ENCODE measurements around the gene ZNF532.
"Not testable (repeated sequence)": the region's sequence is repeated elsewhere in the genome, so short reads cannot be mapped to it uniquely, and the experiment has no call there.

ZNF532 gene

DNA sequence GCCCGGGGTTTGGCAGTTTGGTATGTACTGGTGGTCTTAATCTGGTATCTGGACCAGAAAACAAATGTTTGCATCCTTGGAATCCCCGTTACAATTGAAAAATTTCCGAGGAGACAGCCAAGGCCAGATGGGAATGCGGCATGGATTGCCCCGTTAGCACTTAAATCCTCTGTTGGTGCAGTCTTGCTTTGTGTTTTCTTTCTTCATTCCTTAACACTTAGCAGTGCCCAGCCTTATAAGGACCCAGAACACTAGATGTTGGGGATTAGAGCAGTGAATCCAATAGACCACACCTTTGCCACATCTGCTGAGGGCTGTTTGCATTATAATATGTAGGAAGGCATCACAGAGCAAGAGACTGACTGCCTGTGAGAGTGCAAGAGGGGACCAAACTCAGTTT lies 12.8 kb upstream of the ZNF532 start:
- no peak for DNase-seq

DNA sequence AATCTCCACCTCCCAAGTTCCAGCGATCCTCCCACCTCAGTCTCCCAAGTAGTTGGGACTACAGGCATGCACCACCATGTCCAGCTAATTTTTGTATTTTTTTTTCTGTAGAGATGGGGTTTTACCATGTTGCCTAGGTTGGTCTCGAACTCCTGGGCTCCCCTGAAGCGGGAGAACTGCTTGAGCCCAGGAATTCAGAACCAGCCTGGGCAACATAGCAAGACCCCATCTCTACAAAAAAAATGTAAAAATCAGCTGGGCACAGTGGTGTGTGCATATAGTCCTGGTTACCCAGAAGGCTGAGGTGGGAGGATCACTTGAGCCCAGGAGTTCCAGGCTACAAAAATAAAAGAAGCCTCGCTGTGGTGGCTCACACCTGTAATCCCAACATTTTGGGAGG lies 12.0 kb upstream of the ZNF532 start:
- DNase-seq, result no peak

DNA sequence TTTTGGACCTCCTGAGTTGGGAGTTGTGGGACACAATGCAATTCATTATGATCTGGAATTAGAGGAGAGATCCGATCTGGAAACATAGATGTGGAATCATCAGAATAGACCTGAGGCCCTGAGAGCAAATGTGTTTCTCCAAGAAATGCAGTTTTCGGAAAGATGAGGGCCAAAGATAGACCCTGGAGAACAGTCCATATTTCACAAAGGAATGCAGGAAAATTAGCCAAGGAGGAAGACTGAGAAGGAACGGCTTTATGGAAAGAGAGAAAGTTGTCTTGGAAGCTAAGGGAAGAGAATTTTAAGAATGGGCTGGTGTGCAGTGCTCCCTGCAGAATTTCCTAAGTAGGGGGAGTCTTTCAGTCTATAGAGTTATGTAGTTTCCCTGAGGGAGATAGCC lies 11.1 kb upstream of the ZNF532 start:
- no peak for DNase-seq

DNA sequence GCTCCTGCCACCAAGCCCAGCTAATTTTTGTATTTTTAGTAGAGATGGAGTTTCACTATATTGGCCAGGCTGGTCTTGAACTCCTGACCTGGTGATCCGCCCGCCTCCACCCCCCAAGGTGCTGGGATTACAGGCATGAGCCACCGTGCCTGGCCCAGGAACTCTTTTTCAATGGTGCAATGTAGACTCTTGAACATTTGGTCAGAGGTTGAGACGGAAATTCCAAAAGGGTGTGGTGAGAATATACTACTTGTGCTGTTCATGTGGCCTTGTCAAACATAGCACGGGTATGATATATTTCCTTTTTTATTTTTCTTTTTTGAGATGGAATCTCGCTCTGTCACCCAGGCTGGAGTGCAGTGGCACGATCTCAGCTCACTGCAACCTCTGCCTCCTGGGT lies 9.2 kb upstream of the ZNF532 start:
- not testable (repeated sequence) for DNase-seq

DNA sequence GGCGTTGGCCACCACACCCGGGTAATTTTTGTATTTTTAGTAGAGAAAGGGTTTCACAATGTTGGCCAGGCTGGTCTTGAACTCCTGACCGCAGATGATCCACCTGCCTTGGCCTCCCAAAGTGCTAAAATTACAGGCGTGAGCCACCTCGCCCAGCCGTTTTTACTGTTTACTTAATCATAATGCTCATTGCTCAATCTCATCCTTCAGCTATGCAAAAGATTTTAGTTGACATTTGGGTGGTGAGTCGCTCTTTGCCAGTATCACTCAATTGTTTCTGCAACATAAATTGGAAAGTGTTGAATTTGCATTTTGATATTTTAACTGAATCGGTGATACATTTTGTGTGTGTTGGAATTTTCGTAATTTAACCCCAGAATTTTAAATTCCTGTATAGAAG lies 7.8 kb upstream of the ZNF532 start:
- DNase-seq, result no peak

DNA sequence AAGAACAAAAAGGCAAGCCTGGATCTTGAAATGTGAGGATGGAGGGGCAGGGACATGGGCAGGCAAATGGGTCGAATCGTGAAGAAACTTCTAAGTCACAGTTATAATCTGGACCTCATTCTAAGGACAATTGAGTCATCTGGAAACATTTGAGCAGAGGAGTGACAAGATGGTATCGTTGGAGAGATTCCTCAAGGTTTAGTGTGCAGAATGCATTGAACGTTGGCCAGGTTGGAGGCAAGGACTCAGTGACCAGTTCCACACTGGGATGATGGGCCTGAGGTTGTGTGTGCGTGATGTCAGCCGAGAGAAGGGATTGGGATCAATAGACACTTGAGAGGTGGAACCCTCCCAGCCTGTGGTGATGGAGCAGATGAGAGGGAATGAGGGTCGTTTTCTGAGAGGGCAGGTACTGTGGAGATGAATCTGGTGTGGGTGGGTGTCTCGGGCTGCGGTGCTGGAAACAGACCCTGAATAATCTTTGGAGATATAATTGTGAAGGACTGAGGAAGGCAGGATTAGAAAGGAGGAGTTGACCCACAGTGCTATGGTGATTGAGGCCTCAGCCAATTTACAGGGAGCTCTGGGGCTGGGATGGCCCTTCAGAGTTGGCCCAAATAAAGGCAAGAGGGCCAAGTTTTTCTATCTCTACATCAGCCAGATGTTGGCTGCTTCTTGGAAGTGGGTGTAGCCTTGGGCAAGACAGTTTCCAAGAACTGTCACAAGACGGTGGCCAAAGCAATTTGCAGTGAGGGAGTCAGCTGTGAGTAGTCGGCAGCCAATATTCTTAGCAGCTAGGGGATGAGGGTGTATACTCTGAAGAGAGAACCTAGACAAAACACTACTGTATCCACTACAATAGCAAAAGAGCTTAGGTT lies 5.8 kb upstream of the ZNF532 start:
- no peak for DNase-seq

DNA sequence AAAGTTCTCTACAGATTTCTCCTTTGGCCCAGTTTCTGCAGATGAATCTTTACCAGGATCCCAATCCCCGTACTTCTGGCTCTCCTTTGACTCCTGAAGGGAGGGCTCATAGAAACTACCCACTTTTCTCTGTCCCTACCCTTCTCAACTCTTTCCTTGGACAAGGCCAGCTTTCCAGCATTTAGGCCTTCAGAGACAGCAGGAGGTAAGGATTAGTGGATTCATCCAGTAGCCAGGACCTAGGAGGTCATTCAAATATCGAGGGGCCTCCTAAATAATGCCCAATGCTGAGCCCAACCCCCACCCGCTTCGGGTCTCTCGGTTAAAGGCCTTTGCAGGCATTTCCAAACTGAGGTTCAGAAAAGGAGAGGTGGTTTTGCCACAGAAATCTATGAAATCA lies 4.8 kb upstream of the ZNF532 start:
- no peak for DNase-seq

DNA sequence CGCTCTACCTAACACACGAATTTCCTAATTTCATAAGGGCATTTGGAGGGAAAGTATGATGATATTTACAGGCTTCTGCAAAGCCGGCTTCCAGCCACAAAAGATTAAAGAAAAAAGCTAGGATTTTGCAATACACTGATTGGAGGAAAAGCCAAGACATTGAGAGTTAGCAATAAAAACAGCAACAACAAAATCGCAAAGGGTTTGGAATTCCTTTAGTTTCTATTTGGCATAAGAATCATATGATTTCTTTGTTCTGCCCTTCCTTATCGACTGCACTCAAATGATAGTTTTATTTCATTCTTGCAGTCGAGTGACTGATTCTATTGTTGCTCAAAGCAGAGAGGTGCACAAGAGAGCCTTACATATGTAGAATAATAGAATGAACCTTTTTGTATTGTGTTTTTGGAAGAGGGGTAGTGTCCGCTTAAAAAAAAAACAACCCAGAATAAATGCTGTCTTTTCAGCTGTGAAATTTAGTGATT lies 3.9 kb upstream of the ZNF532 start:
- DNase-seq, result no peak

DNA sequence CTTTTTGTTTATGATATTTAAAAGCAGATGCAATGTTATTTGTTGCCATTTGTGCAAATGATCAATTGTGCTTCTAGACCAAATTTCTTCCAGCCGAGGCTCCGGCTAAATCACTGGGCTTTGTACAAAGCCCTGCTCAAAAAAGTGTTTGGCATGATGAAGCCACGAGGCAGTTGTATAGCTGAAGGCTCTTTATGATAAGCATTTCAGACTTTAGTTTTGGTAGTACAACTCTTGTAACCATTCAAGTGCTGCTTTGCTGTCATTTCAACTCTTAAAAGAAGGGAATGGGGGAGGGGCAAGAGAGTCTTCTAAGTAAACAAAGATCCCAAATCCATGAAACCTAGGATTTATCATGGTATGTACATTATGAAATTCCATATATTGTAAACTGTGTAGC lies 3.3 kb upstream of the ZNF532 start:
- no peak for DNase-seq

DNA sequence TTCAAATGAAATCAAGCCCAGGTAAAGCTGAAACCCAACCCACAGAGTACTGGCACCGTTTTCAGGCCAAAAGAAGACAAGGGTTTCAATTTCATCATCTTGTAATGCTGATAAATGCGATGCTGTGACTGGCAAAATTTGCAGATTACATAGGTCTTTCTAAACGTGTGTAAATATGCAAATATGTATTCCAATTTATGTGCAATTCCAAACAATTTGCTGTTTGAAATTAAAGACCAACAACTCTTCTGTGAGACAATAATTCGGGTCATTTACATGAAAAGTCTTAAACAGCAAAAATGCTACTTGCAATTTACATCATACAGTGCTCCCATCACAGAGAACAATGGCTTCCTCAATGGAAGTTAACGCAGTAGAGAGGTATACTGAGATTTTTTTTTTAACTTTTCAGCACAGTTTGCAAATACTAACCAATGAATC lies 2.8 kb upstream of the ZNF532 start:
- no peak for DNase-seq

DNA sequence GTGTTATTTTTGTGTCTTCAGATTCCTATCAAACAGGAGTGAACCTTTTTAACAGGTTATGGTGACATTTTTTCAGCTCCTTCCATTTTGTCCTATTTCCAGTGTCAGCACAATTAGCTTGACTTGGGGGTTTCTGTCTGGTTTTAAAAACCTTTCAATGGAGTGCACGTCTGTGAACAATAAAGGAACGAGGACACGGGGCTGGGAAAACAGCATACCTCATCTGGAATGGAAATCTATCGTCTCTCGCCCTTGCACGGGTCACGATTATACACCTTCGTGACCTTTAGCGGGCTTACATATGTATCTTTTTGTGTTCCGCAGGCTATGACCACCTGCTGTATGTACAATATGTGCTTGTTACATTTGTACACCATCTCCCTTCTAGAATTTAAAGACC lies 2.3 kb upstream of the ZNF532 start:
- DNase-seq, result no peak

DNA sequence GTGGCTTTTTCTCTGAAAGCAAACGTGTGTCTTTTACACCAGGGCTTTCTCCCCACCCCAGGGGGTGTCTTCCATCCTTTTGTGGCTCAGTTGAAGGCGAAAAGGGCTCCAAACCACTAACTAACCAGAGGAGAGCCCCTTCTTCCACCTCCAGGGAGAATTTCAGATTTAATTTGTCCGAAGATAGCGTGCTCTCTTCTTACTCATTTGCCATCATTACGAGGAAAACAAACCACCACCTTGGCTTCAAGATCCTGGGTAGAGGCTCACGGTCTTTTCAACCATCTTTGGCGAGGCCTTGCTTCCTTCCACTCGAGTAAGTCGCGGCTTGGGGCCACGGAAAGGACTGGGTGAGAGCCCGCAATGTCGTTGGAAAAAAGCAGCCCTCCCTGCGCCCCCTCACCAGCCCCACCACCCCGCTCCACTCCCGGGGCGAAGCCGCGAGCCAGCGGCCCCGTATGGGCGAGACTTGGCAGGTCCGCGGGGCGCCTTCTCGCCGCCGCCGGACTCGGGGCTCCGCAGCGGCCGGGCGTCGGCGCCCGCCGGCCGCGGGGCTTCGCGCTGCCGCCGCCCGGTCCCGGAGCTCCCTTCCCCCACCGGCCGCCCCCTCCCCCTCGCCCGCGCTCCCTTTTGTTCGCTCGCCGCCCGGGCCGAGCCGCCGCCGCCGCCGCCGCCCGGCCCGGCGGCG lies 1.7 kb upstream of the ZNF532 start:
- no peak for DNase-seq

DNA sequence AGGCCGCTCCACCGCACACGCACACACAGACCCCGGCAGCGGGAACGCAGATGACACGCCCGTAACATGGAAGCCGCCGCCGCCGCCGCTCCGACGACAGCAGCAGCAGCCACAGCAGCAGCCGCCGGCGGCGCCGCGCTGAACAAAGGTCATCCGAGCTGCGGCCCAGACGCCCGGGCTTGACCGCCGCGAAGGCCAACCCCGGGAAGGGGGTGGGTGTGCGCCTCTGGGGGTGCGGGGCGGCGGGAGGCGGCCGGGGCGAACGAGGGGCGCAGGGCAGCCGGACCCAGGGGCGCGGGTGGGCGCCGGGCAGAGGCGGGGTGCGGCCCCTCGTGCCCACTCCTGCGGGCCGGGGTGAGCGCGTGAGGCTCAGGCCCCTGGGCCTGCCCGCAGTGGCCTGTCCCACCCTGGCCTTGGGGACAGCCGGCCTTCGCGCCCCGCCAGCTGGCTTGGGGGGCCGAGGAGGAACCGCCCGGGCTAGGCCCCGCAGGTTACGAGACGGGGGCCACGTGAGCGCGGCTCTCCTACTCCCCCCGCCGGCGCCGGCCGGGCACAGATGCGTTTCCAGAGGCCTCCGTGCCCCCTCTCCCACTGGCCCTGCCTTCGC lies 1.0 kb upstream of the ZNF532 start:
- DNase-seq, result no peak

DNA sequence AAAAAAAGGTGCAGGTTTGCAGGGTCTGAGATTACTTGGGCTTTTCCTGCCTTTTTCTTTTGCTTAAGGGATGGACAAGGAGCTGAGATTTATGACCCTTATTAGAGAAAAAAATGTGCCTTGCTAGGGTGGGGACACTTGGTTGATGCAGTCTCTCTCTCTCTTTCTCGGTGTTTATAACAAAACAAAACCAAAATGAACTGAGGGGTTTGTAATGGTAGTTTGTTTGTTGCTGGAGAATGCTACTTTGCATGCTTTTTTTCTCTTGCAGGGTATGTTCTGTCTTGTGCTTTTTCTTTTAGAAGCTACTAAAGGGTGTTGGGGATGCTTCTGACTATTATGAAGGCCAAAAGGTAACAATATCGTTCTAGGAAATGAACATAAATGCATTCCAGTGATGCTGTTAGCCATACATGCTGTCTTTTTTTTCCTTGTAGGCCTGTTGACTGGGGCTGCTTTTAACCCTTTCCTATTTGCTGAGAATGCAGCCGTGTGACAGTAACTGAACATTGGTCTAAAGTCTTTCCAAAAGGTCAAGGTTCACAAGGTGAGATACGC lies 435 bp downstream of the ZNF532 start:
- DNase-seq, result no peak

DNA sequence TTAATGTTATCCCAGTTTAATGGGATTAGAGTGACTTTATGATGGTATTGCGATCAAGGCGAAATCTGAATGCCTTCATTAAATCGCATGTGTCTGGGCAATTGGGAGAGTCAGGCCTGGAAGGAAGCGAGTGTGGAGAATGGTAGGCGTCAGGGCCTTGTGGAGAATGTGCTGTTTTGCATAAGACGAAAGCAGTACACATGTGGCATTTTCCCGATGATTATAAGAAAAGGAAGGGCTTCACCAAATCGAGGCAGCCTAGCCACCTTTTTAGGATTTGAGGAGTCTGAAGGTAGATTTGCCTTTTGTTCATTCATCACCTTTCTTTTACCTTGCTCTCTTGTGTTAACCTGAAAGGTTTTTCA lies 1.0 kb downstream of the ZNF532 start:
- no peak for DNase-seq

DNA sequence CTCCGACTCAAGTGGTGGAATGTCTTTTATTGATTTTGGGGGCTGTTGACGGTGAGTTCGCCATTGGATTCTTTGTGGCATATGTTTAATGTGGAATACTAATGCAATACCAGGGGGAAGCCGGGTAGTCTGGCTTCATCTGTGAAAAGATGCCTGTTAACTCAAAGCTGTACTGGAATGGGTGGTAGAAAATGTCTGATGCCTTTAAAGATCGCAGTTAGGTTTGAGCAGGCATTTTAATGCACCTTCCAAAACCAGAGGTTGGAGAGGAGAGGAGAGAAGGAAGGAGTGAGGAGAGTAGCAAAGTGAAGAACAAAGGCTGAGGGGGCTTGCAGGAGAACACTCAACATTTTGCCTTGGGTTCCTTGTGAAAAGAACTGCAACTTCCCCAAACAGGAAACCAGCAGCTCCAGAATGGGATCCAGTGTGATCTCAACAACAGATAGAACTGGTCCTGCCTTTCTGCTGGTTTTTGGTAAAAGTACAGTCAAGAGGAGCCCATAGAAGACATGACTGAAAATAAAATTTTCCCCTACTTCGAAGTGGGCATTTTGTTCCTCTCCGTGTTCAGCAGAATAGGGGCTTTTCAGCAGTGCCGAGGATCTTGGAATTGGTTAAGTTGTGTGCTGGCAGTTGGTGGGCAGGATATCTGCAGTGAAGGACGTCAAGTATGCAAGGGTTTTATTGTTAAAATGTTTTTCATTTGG lies 1.5 kb downstream of the ZNF532 start:
- no peak for DNase-seq

DNA sequence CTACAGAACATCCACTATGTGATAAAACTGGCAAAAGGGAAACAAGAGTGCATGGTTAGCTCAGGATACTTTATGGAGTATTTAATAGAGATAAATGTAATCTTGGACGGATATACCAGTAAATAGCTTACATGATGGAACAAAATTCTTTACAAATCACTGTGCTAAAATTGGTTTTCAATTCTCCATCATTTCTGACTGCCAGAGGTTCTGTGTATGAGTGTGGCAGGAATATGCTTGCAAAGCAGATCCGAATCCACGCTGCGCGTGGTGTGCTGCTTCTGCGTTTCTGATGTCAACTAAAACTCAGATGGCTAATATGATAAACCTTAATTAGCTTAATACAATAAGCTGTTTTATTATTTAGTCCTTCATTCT lies 2.1 kb downstream of the ZNF532 start:
- DNase-seq, result no peak

DNA sequence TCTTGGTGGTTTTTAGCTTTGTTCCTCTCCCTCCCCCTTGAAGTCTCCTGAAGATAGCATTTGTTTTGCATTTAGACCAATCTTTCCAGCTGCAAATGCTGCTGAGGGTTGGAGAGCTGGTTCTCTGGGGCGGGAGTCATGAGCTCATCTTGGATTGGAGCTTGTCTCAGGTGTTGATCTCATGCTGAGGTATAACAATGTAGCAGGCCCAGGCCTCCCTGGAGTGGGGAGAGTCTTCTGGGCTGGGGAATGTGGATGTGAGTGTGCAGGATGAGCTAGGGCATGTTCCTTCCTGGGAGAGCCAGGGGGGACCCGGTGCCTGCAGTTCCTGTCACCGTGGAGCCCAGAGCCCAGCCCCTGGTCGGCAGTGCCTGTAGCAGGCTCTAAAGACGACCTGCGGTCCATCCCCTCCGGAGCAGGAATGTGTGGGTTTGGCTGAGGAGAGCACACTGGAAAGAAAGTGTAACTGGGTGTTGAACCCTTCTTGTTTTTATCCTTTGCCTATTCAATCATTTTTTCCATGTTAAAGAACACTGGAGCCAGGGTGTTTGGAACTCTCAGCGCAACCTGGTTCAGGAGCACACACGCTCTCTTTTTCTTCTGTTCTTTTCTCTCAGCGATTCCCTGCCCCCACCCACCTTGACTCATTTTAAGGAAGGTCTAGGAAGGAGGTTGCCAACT lies 2.7 kb downstream of the ZNF532 start:
- DNase-seq, result no peak

DNA sequence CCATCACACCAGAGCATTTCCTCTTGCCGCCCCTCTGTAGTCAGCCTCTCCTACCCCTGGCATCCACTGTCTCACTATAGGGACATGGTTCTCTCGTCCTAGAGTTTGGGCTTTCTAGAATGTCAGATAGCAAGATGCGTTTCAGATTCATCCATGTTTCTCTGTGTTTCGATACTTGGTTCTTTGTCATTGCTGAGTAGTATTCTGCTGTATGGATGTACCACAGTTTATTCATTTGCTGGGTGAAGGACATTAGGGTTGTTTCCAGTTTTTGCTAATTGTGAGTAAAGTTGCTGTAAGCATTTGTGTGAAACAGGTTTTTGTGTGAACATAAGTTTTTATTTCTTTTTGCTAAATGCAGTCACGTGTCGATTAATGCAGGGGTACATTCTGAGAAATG lies 3.8 kb downstream of the ZNF532 start:
- no peak for DNase-seq

DNA sequence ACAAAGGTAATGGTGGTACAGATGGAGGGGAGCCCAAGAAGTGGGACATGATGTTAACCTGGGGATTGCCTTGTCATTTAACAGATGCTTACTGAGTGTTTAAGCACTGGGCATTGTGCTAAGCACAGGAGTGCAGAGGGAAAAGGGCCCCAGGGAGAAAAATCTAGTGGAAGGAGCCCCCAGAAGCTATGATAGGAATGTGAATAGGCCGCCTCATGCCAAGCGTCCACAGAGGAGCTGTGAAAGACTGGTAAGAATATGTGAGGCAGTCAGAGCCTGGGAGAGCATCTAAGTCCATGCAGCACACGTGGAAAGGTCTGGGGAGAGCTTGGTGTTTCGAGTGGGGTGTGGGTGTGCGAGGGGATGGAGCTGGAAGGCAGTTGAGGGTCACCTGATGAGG lies 5.5 kb downstream of the ZNF532 start:
- no peak for DNase-seq

DNA sequence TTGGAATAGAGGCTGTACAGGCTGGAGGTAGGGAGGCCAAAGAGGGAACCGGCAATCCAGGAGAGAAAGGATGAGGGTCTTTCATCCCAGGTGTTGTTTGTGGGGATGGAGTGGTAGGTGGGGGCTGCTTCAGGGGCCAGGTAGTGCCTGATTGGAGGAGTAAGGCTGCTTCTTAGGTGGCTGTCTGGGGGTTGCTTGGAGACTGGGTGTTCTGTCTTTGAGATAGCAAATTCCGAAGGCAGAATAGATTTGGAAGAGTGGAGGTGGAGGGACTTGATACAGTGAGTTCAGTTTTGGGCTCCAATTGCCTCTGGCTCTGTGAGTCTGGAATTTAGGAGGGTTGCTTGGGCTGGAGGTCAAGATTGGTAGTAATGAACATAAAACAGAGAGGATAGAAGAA lies 5.9 kb downstream of the ZNF532 start:
- no peak for DNase-seq

All from cerebellar nuclear complex (tissue), 1 donor.